Measurements from ENCODE around the gene LMBRD1.

DNA sequence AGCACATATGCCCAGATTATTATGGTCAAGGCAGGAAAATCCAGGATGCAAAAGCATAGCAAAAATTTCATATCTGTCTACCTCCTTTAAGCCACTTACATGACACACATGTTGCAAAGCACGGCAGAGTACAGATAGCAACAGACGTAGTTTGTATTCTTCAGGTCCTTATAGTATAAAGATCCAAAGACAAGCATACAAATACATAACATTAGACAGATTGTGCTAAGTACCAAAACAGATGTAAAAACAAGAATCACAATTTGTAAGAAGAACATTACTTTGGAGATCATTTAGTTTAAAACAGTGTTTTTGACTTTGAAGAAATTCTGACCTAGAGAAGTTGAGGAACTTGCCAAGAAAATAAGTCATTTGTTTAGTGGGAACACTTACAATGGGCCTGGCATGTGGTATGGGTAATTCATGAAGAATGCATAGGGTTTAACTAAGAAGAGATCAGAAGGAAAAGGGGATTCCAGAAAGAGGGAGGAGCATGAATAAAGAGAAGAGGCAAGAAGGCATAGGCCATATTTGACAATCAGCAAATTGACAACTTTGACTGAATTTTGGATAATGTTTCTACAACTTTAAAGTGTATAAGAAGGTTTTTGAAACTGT lies 30.6 kb upstream of the LMBRD1 start:
- TF ChIP-seq POLR2AphosphoS5 (IDR thresholded peaks at IDR 0.05) = no peak
- TF ChIP-seq, protein P1, sequence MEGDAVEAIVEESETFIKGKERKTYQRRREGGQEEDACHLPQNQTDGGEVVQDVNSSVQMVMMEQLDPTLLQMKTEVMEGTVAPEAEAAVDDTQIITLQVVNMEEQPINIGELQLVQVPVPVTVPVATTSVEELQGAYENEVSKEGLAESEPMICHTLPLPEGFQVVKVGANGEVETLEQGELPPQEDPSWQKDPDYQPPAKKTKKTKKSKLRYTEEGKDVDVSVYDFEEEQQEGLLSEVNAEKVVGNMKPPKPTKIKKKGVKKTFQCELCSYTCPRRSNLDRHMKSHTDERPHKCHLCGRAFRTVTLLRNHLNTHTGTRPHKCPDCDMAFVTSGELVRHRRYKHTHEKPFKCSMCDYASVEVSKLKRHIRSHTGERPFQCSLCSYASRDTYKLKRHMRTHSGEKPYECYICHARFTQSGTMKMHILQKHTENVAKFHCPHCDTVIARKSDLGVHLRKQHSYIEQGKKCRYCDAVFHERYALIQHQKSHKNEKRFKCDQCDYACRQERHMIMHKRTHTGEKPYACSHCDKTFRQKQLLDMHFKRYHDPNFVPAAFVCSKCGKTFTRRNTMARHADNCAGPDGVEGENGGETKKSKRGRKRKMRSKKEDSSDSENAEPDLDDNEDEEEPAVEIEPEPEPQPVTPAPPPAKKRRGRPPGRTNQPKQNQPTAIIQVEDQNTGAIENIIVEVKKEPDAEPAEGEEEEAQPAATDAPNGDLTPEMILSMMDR (IDR thresholded peaks at IDR 0.05 in 8 of 11, conservative IDR thresholded peaks at IDR 0.05 in 3 of 11) = no peak

Measured in spleen (tissue), 7 donors.